Fibroblast of gingiva (primary cell): ENCODE measurements around the gene SPATA16.
"Not testable (repeated sequence)": the region's sequence is repeated elsewhere in the genome, so short reads cannot be mapped to it uniquely, and the experiment has no call there.

Source experiments
- DNase-seq: peaks from one replicate; pipeline ENCODE4 v3.0.0-alpha.2; 2011; ENCODE audit warnings: low read depth

The SPATA16 gene

GRCh38 chr3:173003956-173004355 is 137.1 kb downstream of the SPATA16 start:
- no peak for DNase-seq

GRCh38 chr3:173003471-173003870 is 137.6 kb downstream of the SPATA16 start:
- no peak for DNase-seq

GRCh38 chr3:173001622-173002021 is 139.4 kb downstream of the SPATA16 start:
- DNase-seq: no peak

DNA sequence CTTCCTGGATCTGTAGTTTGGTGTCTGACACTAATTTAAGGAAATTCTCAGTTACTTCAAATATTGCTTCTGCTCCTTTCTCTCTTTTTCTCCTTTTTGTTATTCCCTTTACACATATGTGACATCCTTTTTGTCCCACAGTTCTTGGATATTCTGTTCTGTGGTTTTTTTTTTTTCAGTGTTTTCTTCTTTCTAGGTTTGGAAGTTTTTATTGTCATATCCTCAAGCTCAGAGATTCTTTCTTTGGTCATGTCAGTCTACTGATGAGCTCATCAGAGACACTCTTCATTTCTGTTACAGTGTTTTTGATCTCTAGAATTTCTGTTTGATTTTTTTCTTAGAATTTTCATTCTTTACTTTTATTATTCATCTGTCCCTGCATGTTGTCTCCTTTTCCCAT is 140.5 kb downstream of the SPATA16 start:
- no peak for DNase-seq

GRCh38 chr3:172993412-172993811 is 147.6 kb downstream of the SPATA16 start:
- no peak for DNase-seq

GRCh38 chr3:172991424-172991996 is 149.5 kb downstream of the SPATA16 start:
- DNase-seq: no peak

- no peak for DNase-seq
These were observed 151.7 kb downstream of the SPATA16 start for GRCh38 chr3:172989373-172989772.

DNA sequence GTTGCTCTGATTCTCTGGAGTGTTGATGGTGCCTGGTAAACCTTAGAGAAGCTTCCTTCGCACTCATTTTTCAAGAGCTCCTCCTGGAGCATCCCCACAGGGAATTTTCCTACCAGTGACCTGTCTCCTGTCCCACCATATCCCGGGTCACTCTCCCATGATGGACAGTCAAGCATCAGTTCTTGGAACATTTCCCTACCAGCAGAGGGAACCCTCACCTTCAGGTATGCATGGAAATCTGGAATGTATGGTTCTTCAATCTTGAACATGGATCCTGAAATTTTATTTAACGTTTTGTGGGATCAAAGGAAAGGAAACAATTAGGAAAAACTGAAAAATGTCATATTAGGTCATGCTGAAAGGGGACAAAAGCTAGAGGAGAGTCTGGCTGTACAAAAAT is 153.8 kb downstream of the SPATA16 start:
- DNase-seq: no peak

DNA sequence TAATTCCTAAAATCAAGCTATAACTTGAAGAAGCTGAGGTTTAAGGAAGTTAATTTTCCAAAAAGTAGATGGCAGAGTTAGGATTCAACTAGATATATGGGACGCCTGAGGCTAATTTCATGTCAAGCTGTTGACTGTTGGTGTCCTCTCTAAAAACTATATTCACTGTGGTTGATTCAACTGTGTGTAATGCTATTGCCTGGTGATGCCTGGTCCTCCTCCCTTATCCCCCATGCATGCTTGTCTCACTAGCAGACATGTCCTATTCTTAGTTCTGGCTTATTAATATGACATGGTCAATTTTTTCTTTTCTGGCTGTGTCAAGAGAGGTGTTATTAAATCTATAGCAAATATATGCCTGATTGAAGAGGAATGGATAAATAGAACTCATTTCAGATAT is 156.1 kb downstream of the SPATA16 start:
- DNase-seq: no peak

DNA sequence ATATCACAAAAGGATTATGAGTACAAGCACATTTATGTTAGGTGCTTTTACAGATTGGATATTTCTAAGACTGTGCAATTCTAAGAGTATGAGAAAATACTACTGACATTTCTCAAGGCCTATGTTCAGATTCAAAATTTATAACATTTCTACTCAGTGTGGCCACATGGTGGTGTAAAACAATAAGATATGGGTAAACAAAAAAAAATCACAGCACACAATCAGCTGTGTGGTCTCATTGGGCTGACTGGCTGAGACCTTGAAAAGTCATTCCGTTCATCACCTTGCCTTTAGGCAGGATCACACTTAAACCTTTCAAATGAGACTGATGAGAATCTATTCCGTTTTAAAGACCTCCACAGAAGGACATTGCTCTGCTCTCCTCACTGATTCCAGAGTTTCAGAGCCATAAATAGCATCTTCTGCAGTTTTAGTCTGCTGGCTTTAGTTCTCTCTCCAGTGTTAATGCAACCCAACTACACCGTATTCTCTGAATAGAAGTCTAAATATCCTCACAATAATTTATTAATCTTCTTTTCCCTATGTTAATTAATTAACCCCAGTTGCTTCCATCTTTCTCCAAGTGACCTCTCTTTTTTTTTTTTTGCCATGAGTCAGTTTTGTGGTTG is 158.2 kb downstream of the SPATA16 start:
- no peak for DNase-seq

DNA sequence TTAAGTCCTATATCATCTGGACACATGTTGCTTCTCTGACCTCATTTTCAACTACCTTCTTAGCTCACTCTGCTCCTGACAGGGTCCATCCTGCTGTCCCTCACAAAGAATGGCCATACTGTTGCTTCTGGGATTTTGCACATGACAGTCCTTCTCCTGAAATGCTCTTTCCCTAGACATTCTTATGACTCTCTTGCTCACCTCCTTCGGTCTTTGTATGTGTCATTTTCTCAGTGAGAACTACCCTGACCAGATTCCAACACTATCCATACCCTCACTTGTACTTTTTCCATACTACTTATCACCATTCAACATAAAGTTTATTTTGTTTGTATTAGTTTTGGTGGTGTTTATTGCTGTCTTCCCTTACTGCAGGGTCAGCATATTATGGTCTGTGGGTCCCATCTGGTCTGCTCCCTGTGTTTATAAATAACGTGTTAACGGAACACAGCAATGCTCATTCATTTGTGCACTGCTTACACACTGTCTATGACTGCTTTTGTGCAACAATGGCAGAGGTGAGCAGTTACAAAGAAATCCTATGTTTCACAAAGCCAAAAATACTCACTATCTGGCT is 159.5 kb downstream of the SPATA16 start:
- no peak for DNase-seq

DNA sequence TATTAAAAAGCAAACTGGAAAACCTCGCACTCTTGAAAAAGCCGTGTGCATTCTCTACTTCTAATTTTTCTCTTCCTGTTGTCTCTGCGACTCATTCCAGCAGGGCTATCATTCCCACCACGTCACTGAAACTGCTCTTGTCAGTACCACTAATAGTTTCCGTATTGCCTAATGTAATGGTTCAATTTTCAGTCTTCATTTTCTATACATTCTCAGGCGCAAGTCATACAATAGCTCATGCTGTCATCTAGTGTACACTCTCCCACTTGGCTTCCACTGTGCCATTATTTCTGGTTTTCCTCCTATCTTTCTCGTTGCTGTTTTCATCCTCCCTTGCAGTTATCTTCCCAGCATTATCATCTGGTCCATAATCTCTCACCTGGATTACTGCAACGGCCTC is 160.2 kb downstream of the SPATA16 start:
- DNase-seq: no peak

- DNase-seq: no peak
These were observed 163.3 kb downstream of the SPATA16 start for GRCh38 chr3:172977696-172978095.

DNA sequence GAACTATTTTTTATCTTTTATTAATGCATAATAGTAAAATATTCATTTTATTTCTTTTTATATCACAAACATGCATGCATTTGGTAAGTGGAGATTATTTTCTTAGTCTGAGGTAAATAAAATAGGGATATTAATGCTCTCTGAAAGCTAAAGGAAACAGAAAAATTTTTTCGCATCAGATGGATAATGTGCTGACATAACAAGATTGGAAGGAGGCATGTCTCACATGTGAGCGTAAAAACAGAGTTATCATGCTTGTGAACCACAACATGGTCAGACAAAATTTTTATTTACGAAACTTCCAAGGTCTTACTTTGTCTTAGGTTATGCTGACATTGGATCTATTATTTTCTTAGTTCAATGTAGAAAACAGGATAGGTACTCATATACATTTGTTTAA is 166.1 kb downstream of the SPATA16 start:
- no peak for DNase-seq

DNA sequence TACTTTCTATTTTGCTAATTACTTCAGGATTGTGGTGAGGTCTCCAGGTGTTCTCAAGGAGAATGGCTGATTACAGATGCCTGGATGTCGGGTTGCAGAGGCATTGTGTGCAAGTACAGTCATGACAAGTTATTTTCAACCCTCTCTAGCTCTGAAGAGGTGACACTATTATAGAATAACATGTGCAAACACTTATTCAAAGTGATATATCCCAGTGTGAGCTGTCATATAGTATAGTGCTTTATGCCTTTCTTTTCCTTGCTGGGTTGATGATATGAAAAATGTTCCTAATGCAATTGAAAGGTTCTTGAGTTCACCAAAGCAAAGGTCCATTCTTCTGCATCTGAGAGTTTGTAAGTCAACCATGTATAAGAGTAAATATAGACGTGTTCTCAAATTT is 167.2 kb downstream of the SPATA16 start:
- DNase-seq: no peak

- DNase-seq: no peak
These were observed 168.3 kb downstream of the SPATA16 start for GRCh38 chr3:172972717-172973116.

GRCh38 chr3:172972067-172972466 is 169.0 kb downstream of the SPATA16 start:
- no peak for DNase-seq

GRCh38 chr3:172968646-172969045 is 172.4 kb downstream of the SPATA16 start:
- DNase-seq: no peak

GRCh38 chr3:172965256-172965655 is 175.8 kb downstream of the SPATA16 start:
- DNase-seq: no peak

DNA sequence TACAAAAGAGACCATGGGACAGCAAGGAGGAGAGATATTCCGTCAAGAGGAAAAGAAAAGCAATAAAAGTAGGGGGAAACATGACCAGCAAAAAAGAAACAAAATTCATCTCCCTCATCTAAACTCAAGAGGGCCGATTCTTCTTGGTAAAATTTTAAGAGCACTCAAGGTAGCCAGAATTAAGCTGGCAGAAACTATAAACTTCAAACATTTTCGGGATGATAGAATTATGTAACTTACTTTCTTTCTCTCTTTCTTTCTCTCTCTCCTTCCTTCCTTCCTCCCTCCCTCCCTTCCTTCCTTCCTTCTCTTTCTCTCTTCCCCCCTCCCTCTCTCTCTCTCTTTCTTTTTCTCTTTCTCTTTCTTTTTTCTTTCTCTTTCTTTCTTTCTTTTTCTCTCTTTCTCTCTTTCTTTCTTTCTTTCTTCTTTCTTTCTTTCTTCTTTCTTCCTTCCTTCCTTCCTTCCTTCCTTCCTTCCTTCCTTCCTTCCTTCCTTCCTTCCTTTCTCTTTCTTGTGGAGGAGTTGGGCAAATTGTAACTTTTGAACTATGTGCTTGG is 180.3 kb downstream of the SPATA16 start:
- not testable (repeated sequence) for DNase-seq

- DNase-seq: no peak
These were observed 182.5 kb downstream of the SPATA16 start for GRCh38 chr3:172958565-172958964.

- DNase-seq: no peak
These were observed 187.5 kb downstream of the SPATA16 start for GRCh38 chr3:172953571-172953970.

- DNase-seq: no peak
These were observed 189.5 kb downstream of the SPATA16 start for GRCh38 chr3:172951511-172951910.

GRCh38 chr3:172946061-172946460 is 195.0 kb downstream of the SPATA16 start:
- no peak for DNase-seq
